Nephron (organoid): ENCODE results near the gene PGAP6.
A peak's percentile ranks its signal among the peaks of the same experiment; 100 is the strongest.
"Not testable (repeated sequence)": the region's sequence is repeated elsewhere in the genome, so short reads cannot be mapped to it uniquely, and the experiment has no call there.

Experiments
- H3K27ac Mint-ChIP-seq, 3 experiments: 2 replicates each; pipeline ENCODE4 v1.8.0; 2020; ENCODE audit warnings: mixed read lengths in 3 of 3, mild to moderate bottlenecking in 2 of 3, moderate library complexity in 1 of 3
- H3K27me3 Mint-ChIP-seq: 2 replicates; pipeline ENCODE4 v1.8.0; 2021; ENCODE audit warnings: low read depth, mild to moderate bottlenecking, moderate library complexity, mixed read lengths
- H3K36me3 Mint-ChIP-seq: 2 replicates; pipeline ENCODE4 v1.8.0; 2020; ENCODE audit warnings: low read depth, mixed read lengths
- H3K4me1 Mint-ChIP-seq: 2 replicates; pipeline ENCODE4 v1.8.0; 2020; ENCODE audit warnings: mixed read lengths
- H3K4me3 Mint-ChIP-seq, 3 experiments: 2 replicates each; pipeline ENCODE4 v1.8.0; 2020; ENCODE audit warnings: mild to moderate bottlenecking in 3 of 3, mixed read lengths in 3 of 3, moderate library complexity in 2 of 3
- H3K9me3 Mint-ChIP-seq: 2 replicates; pipeline ENCODE4 v1.8.0; 2020; ENCODE audit warnings: mixed read lengths
- TF ChIP-seq, protein P1 (sequence below), 3 experiments: fragments of 200-600 bp; sonication (generic); IDR thresholded peaks; one replicate each; pipeline ENCODE4 v1.5.0; 2021; ENCODE audit warnings: antibody characterized with exemption in 3 of 3; ENCODE audit not compliant: unreplicated experiment in 3 of 3

PGAP6 gene

DNA sequence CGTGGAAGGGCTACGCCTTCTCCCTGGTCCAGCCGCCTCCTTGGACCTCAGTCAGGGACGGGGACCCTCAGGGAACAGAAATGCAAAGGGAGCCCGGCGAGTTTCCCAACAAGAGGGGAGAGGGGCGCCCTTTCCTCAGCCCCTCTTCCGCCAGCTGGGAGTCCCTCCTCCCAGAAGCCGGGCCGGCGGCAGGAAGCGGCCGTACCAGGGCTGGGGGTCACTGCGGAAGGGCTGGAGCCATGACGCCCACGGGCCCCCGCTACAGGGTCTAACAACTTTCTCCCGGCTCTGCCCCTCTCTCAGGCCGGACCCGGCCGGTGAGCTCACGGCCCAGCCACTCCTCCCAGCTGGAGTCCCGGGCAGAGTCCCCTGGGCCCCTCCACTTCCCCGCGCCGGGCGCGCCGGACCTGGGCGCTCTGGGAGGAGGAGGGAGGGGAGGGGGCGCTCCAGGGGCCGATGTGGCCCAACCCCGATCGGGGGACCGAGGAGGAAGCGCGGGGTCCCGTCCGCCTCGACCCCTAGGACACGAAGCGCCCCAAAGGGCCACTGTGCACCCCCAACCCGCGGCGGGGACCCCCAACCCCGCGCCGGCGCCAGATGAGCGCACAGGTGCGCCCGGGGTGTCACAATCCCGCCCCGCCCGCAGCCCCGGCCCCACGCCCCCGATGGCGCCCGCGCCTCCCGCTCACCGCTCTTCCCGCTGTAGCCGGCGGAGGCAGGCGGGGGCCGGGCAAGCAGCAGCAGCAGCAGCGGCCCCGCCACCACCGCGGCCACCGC is 578 bp downstream of the PGAP6 start:
- TF ChIP-seq, protein P1, sequence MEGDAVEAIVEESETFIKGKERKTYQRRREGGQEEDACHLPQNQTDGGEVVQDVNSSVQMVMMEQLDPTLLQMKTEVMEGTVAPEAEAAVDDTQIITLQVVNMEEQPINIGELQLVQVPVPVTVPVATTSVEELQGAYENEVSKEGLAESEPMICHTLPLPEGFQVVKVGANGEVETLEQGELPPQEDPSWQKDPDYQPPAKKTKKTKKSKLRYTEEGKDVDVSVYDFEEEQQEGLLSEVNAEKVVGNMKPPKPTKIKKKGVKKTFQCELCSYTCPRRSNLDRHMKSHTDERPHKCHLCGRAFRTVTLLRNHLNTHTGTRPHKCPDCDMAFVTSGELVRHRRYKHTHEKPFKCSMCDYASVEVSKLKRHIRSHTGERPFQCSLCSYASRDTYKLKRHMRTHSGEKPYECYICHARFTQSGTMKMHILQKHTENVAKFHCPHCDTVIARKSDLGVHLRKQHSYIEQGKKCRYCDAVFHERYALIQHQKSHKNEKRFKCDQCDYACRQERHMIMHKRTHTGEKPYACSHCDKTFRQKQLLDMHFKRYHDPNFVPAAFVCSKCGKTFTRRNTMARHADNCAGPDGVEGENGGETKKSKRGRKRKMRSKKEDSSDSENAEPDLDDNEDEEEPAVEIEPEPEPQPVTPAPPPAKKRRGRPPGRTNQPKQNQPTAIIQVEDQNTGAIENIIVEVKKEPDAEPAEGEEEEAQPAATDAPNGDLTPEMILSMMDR (IDR thresholded peaks at IDR 0.05; ENCODE audit: unreplicated experiment in 3 of 3), result no peak
- Mint-ChIP-seq H3K4me1 (peaks cover 12% of the 10 kb centered on the region), H3K27ac (no peak overlapping the region), H3K4me3 (peak overlapping the region; percentile 77 to 79 (median 78)), H3K27me3 (peaks cover 11% of the 10 kb centered on the region), H3K9me3 (no peaks in the 10 kb centered on the region), H3K36me3 (no peaks in the 10 kb centered on the region)

GRCh38 chr16:380762-381011 is 1.1 kb downstream of the PGAP6 start:
- H3K9me3 Mint-ChIP-seq, result no peaks in the 10 kb centered on the region
- TF ChIP-seq, protein P1 (IDR thresholded peaks at IDR 0.05; ENCODE audit: unreplicated experiment in 3 of 3), result no peak
- no peak overlapping the region for H3K27ac Mint-ChIP-seq
- peaks cover 12% of the 10 kb centered on the region for H3K4me1 Mint-ChIP-seq
- H3K27me3 Mint-ChIP-seq, result peaks cover 11% of the 10 kb centered on the region
- no peaks in the 10 kb centered on the region for H3K36me3 Mint-ChIP-seq
- peak overlapping the region; percentile 77 to 83 (median 83) for H3K4me3 Mint-ChIP-seq

- Mint-ChIP-seq H3K36me3 (no peaks in the 10 kb centered on the region), H3K9me3 (no peaks in the 10 kb centered on the region), H3K4me1 (peaks cover 12% of the 10 kb centered on the region), H3K27ac (no peak overlapping the region), H3K27me3 (peaks cover 11% of the 10 kb centered on the region), H3K4me3 (peak overlapping the region; percentile 77 to 83 (median 83))
- TF ChIP-seq, protein P1 (IDR thresholded peaks at IDR 0.05; ENCODE audit: unreplicated experiment in 3 of 3), result no peak
Observed at GRCh38 chr16:379961-380761, 1.6 kb downstream of the PGAP6 start.

DNA sequence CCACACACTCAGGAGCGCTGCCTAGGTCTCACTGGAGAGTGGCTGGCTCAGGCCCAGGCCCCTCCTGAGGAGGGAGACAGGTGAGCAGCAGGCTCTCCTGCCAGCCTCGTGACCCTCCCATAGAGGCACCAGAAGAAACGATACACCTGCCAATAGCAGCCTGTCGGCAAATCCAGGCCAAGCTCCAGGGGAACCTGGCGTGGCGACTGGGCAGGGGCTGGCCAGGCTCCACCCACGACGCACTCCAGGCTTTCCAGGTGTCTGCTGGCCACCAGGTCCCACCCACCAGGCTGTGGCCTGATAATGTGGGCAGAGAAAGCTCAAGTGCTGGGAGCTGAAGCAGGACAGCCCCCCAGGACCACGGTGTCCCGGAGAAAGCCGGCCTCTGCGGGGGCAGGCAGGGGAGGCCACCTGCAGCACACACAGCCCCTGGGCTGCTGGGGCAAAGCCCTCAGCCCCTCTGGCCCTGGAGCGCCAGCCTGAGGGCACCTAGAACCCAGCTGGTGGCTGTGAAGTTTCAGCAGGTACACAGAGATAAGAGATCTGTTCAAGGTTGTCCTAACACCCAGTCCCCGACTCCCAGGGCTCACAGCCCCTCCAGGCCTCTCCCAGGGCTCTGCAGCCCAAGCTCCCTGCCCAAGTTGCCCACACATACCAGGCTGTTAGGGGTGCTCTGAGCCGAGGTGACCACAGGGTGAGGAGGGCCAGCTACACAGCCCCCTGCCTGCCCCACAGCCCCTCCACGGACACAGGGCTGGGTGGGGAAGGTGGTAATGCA is 2.4 kb downstream of the PGAP6 start:
- peak overlapping the region; percentile 77 to 83 (median 83) for H3K4me3 Mint-ChIP-seq
- H3K4me1 Mint-ChIP-seq, result peaks cover 12% of the 10 kb centered on the region
- H3K9me3 Mint-ChIP-seq, result no peaks in the 10 kb centered on the region
- H3K27me3 Mint-ChIP-seq, result peaks cover 11% of the 10 kb centered on the region
- TF ChIP-seq, protein P1 (IDR thresholded peaks at IDR 0.05; ENCODE audit: unreplicated experiment in 3 of 3), result no peak
- no peaks in the 10 kb centered on the region for H3K36me3 Mint-ChIP-seq
- no peak overlapping the region for H3K27ac Mint-ChIP-seq

DNA sequence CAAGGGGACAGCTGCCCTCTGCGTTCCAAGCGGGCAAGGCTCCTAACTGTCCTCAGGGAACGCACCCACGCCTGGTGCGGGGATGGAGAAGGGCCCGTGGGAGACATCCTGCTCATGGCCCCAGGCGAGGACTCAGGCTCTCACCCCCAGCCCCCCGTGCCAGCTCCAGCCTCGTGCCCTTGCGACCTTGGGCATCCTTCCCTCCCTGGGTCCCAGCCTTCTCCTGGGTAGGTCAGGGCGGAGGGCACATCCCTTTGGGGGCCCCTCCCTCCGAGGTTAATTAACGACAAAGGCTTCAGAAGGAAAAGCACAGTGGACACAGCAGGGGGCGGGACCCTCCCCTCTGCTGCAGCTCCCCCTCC is 3.0 kb downstream of the PGAP6 start:
- Mint-ChIP-seq H3K27me3 (peaks cover 11% of the 10 kb centered on the region), H3K27ac (no peak overlapping the region), H3K9me3 (no peaks in the 10 kb centered on the region), H3K4me1 (peaks cover 12% of the 10 kb centered on the region), H3K36me3 (no peaks in the 10 kb centered on the region), H3K4me3 (peak overlapping the region; percentile 46 to 72 (median 64))
- TF ChIP-seq, protein P1 (IDR thresholded peaks at IDR 0.05; ENCODE audit: unreplicated experiment in 3 of 3), result no peak

DNA sequence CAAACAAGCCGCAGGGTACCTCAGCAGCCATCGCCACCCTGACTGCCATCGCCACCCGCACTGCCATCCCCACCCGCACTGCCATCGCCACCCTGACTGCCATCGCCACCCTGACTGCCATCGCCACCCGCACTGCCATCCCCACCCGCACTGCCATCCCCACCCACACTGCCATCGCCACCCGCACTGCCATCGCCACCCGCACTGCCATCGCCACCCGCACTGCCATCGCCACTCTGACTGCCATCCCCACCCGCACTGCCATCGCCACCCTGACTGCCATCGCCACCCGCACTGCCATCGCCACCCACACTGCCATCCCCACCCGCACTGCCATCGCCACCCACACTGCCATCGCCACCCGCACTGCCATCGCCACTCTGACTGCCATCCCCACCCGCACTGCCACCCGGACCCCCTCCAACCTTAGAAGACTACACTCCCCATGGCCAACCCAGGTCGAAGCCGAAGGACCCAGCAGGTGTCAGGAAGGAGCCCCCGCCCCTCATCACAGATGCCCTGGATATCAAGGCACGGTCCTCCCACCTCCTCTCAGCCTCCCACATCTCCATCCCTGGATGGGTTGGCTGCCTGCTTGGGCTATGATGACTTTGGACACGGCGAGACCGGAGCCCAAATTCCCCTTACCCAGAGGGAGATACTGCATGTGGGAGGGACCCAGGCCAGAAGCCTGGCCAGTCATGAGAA is 3.5 kb downstream of the PGAP6 start:
- not testable (repeated sequence) for H3K36me3 Mint-ChIP-seq, H3K4me1 Mint-ChIP-seq, H3K27ac Mint-ChIP-seq, H3K27me3 Mint-ChIP-seq, H3K9me3 Mint-ChIP-seq
- peak overlapping the region; percentile 34 to 72 (median 64) for H3K4me3 Mint-ChIP-seq
